ENCODE results near the gene SLC45A1.

SLC45A1 gene

GRCh38 chr1:8312235-8313218, 5.4 kb upstream of the SLC45A1 start:
- no peak for FAIRE-seq

DNA sequence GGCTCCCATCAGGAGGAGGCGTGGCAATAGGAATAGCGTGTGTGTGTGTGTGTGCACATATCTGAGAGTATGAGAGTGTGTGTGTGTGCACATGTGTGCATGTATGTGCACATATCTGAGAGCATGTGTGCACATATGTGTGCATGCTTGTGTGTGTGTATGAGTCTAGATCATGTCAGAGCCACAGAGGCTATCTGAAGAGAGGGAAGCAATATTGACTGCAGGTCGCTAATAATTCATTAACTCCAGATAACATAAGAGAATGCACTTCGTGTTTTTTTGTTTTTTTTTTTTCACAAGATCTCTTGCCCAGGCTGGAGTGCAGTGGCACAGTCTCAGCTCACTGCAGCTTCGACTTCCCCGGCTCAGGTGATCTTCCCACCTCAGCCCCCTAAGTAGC, 4.7 kb upstream of the SLC45A1 start:
- FAIRE-seq: no peak

- FAIRE-seq: no peak
These were observed 3.3 kb upstream of the SLC45A1 start for GRCh38 chr1:8314346-8315280.

DNA sequence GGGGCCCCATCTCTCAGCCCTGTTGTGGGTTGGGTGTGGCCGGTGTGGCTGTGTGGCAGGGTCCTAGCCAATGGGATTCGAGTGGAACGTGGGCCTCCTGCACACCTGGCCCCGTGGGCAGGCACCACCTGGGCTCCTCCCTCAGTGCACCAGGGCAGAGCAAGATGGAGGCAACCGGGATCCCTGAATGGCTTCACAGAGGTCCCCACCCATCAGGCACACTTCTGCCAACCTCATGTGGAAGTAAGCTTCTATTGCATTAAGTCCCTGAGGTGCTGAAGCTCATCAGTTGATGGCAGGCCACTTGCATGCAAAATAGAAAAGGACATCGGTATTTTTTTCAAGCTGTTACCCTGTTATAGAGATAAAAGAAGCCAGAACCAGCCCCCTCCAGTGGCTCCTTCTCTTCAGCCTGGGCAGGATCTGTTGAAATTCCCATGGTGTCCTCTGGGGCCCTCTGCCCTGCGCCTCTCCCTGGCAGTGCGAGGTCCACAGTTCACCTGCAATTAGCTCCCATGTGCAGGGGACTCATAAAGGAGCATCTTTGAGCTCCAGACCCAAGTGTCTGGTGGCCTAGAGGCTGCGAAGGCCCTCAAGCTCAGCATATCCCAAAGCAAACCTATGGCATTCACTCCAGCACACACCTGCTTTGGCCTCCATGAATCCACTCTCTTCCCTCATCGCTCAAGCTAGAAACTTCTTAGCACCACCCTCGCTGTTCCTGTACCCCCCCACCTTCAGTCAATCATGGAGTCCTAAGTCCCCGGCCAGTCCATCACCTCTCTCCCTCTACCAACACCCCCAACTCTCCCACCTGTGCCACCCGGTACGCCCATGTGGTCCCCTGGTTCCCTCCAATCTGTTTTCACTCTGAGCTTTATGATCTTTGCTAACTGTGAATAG, 2.1 kb upstream of the SLC45A1 start:
- no peak for FAIRE-seq

- FAIRE-seq: no peak
These were observed 522 bp downstream of the SLC45A1 start for GRCh38 chr1:8318436-8318835.

GRCh38 chr1:8321612-8322011, 3.7 kb downstream of the SLC45A1 start:
- no peak for FAIRE-seq

DNA sequence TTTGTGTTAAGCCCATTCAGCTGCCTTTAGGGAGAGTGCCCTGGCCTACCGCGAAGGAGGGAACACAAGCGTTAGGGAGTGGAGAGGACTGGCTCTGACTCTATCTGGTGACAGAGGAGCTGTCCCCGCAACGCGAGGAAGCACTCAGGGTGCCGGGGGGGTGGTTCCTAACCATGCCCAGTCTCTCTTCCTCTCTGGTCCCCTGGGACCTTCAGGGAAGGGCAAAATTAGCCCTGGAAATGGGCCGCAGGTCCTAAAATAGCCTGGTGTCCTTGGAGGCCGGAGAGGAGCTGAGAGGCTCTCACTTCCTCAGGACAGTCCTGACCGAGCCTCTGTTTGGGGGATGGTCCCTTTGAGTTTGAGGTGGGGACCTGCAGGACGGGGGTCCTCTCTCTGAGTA, 5.8 kb downstream of the SLC45A1 start:
- no peak for FAIRE-seq

- FAIRE-seq: no peak
These were observed 6.4 kb downstream of the SLC45A1 start for GRCh38 chr1:8324176-8324810.

DNA sequence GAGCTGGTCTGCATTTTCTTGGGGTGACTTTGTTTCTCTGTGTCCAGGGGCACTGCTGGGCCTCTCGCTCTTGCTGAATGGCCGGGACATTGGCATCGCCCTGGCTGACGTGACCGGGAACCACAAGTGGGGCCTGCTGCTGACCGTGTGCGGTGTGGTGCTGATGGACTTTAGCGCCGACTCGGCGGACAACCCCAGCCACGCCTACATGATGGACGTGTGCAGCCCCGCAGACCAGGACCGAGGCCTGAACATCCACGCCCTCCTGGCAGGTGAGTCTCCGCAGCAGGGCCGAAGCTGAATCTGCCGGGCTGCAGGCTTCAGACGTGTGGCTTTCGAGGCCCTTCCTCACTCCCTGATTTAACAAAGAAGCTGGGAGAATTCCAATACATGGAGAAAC, 7.9 kb downstream of the SLC45A1 start:
- no peak for FAIRE-seq

DNA sequence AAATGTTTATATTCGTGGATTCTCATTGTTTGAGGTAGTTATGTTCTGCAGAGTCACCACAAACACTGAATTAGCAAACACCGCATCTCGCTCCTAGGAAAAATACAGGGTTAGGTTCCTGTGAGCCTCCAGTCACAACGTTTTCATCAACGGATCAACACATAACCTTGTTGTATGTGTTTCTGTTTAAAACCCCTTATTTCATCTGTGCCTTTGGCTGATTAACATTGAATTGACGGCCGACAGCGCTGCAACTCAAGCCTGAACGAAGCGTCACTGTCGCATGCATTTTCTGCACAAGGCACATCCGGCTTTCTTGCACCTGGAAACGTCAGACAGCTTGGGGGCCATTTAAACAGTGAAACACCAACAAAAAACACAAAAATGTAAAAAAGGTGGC, 8.4 kb downstream of the SLC45A1 start:
- no peak for FAIRE-seq

DNA sequence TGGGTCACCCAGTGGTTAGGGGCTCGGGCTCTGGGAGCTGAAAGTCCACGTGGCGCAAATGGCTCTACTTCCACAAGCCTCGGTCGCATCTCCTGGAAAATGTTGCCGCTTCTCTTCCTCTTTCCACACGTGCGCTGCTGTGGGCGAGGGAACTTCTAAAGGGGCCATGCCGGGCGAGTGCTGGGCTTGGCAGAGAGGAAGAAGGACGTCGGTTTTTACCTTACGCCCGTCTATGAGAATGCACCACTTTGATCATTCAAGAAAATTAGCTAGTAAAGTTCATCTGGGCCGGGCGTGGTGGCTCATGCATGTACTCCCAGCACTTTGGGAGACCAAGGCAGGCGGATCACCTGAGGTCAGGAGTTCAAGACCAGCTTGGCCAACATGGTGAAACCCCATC, 10.4 kb downstream of the SLC45A1 start:
- no peak for FAIRE-seq

DNA sequence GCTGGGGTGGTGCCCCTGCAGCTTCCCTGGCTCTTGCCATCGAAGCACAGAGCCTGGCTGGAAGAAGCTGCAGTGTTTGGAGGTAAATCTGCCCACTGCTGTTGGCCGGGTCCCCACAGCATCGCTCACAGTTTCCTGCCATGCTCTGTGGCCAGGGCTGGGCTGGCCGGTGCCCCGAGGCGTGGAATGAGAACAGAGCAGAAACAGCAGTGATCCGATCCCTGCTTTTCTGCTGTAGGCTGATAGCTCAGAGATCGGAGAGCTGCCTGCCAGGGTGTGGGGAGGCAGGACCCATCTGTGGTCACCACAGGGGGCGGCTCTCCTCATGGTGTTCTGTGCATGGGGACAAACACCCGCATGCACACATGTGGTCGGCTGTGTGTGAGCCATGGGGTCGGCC, 11.5 kb downstream of the SLC45A1 start:
- FAIRE-seq: no peak

DNA sequence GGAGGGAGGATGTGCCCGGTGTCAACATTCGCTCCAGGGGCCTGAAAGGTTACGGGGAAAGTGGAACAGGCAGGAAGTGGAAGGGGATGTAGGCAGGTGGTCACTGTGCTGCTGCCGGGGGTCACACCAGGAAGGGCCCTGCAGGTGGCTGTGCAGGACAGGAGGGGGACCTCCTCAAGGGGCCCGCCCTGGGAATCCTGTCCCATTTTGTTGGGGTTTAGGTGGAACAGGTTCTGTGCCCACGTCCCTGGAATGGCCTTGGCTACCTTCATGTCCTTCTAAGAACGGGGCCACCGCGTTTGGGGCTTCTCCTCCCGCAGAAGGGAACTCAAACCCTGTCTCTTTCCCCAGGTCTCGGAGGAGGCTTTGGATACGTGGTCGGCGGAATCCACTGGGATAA, 11.9 kb downstream of the SLC45A1 start:
- FAIRE-seq: no peak

DNA sequence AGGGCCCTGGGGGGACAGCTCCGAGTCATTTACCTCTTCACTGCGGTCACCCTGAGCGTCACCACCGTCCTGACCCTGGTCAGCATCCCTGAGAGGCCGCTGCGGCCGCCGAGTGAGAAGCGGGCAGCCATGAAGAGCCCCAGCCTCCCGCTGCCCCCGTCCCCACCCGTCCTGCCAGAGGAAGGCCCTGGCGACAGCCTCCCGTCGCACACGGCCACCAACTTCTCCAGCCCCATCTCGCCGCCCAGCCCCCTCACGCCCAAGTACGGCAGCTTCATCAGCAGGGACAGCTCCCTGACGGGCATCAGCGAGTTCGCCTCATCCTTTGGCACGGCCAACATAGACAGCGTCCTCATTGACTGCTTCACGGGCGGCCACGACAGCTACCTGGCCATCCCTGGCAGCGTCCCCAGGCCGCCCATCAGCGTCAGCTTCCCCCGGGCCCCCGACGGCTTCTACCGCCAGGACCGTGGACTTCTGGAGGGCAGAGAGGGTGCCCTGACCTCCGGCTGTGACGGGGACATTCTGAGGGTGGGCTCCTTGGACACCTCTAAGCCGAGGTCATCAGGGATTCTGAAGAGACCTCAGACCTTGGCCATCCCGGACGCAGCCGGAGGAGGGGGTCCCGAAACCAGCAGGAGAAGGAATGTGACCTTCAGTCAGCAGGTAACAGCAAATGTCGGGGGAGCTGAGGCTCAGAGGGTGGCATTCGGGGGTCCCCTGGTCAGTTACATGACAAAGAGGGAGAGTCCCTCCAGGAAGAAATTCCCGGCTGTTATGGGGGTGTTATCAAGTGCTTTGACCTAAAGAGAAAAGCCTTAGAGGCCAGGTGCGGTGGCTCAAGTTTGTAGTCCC, 12.6 kb downstream of the SLC45A1 start:
- no peak for FAIRE-seq

DNA sequence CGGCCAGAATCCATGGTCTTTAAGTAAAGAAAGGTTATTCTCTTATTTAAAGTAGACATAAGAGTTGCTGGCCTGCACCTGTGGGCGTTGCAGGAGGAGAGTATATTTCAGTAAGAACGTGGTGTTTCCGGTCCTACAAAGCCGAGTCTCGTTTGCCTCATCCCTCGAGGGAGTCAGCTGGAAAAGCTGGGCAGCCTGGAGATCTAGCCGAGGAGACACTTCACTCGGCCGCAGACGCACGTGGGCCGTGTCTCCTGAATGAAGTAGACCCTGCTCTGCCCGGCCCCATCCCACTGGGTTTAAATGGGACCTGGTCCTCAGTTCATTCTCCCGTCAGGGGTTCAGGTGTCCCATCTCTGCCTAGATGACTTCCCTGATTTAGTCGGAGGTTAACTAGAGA, 14.9 kb downstream of the SLC45A1 start:
- FAIRE-seq: no peak

- no peak for FAIRE-seq
These were observed 15.5 kb downstream of the SLC45A1 start for GRCh38 chr1:8333246-8333987.

- FAIRE-seq: no peak
These were observed 16.4 kb downstream of the SLC45A1 start for GRCh38 chr1:8334106-8334851.

DNA sequence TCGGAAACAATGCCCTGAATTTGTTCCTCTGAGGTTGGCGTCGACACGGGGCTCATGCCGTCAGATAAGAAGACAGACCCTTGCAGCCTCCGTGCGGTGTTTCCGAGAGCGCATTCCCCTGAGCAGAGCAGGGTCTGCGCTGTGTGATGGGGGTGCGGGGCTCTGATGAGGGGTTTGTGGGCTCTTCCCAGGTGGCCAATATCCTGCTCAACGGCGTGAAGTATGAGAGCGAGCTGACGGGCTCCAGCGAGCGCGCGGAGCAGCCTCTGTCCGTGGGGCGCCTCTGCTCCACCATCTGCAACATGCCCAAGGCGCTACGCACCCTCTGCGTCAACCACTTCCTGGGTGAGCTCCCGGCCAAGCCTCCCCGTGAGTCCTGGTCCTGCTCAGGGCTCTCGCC, 17.3 kb downstream of the SLC45A1 start:
- no peak for FAIRE-seq

DNA sequence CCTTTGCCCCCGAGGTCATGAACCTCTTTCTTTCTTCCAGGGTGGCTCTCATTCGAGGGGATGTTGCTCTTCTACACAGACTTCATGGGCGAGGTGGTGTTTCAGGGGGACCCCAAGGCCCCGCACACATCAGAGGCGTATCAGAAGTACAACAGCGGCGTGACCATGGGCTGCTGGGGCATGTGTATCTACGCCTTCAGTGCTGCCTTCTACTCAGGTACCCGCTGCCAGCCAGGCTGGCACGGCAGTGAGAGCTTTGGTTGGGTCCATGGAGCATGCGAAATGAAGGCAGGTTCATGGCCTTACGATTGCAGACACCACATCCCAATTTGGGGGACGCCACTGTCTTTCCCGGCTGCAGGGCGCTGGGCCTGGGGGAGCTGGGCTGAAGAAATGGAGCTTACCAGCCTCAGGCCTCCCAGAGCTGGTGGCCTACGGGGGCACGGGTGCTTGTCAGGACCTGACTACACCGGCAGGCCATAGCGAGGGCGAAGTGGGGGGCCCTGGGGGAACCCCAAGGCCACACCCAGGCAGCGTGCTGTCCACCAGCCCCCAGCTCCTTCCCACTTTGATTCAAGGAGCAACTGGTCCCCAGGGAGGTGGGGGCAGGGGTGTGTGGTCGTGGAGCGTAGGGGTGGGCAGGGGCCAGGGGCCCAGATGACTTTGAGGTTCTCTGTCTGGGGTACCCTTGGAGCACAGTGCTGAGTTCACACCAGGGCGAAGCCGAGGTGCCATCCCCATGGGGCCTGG, 20.0 kb downstream of the SLC45A1 start:
- no peak for FAIRE-seq
